HepG2 (cell line): ENCODE results near the gene VWA2. TPM values are rescaled to one million over a fixed set of nuclear protein-coding genes. Genes with fewer than 3 reads are reported as not detected.

ENCODE experiments used
- ATAC-seq: fragments of 200-7000 bp; cut with Tn5 transposase; 3 replicates; pipeline ENCODE4 v1.9.1; 2020; ENCODE audit warnings: mild to moderate bottlenecking, moderate library complexity
- BruUV-seq: library from RNA; stranded (reverse); fragments of 400-500 nt; replicated peaks from 2 replicates; lab custom pipeline; 2021; lab: Mats Ljungman, UMichigan
- CTCF ChIA-PET: fragments of 300-600 bp; formaldehyde crosslinking; extraction: SDS; loops from one replicate; lab custom pipeline; 2021; ENCODE audit warnings: low total read pairs, inconsistent platforms, low intra/inter-chr PET ratio; lab: Yijun Ruan, JAX
- POLR2A ChIA-PET: fragments of 350-600 bp; sonication (Branson Sonifier 250); formaldehyde crosslinking; loops from one replicate; lab custom pipeline; 2020; ENCODE audit warnings: antibody characterized with exemption, inconsistent platforms; lab: Yijun Ruan, JAX
- DNase-seq: peaks from one replicate; pipeline ENCODE4 v3.0.0-alpha.2; 2015; ENCODE audit warnings: low spot score
- FAIRE-seq: peaks from 3 replicates; lab custom pipeline; 2011; peaks lifted over from hg19 to GRCh38; lab: Jason Lieb, UNC
- H2AFZ ChIP-seq: one replicate; pipeline ENCODE4 v1.6.1; 2011; ENCODE audit warnings: low read length, inconsistent platforms
- H3K27ac ChIP-seq: fragments of 300-600 bp; 3 replicates; pipeline ENCODE4 v1.8.0; 2011; ENCODE audit warnings: mixed run types, mild to moderate bottlenecking, mixed read lengths, low read length, inconsistent platforms; ENCODE audit not compliant: insufficient read depth; ENCODE audit errors: extremely low read length
- H3K27me3 ChIP-seq, 2 experiments: fragments of 200-600 bp in 1 of 2; 2 replicates in 1 of 2; 3 replicates in 1 of 2; pipeline versions ENCODE4 v1.6.0 to v1.8.0; 2011; ENCODE audit warnings: low read length in 2 of 2, mild to moderate bottlenecking in 2 of 2, moderate library complexity in 2 of 2, inconsistent platforms in 1 of 2; ENCODE audit not compliant: insufficient read depth in 2 of 2, control insufficient read depth in 1 of 2
- H3K36me3 ChIP-seq, 2 experiments: fragments of 200-600 bp in 1 of 2; replicated peaks in 1 of 2; 2 replicates in 1 of 2; 3 replicates in 1 of 2; pipeline versions ENCODE4 v1.5.1 to v1.8.0; 2011; ENCODE audit warnings: low read length in 2 of 2, inconsistent platforms in 1 of 2; ENCODE audit not compliant: insufficient read depth in 2 of 2, control insufficient read depth in 1 of 2
- H3K4me1 ChIP-seq: 2 replicates; pipeline ENCODE4 v1.5.1; 2012; ENCODE audit warnings: low read length, inconsistent platforms; ENCODE audit not compliant: insufficient read depth
- H3K4me2 ChIP-seq: 2 replicates; pipeline ENCODE4 v1.6.0; 2011; ENCODE audit warnings: low read depth, low read length, inconsistent platforms
- H3K4me3 ChIP-seq, 3 experiments: fragments of 200-600 bp in 1 of 3; sonication (generic), shearing (Covaris generic) in 1 of 3; replicated peaks in 1 of 3; 2 replicates each; pipeline ENCODE4 v1.5.1; 2011 to 2016; ENCODE audit warnings: low read length in 3 of 3, inconsistent platforms in 2 of 3, low read depth in 2 of 3, mild to moderate bottlenecking in 2 of 3, control low read depth in 1 of 3, mixed read lengths in 1 of 3; ENCODE audit not compliant: insufficient read depth in 1 of 3
- H3K79me2 ChIP-seq: one replicate; pipeline ENCODE4 v1.6.1; 2011; ENCODE audit warnings: low read length, inconsistent platforms; ENCODE audit not compliant: insufficient read depth
- H3K9ac ChIP-seq: 2 replicates; pipeline ENCODE4 v1.6.0; 2011; ENCODE audit warnings: mild to moderate bottlenecking, low read depth, low read length, inconsistent platforms; ENCODE audit not compliant: insufficient read depth
- H3K9me3 ChIP-seq: 2 replicates; pipeline ENCODE4 v1.5.1; 2012; ENCODE audit warnings: mild to moderate bottlenecking, low read length
- H4K20me1 ChIP-seq: 2 replicates; pipeline ENCODE4 v1.6.0; 2011; ENCODE audit warnings: inconsistent platforms, mild to moderate bottlenecking, low read length, moderate library complexity; ENCODE audit not compliant: insufficient read depth
- AHR ChIP-seq: IDR thresholded peaks from 2 replicates; pipeline ENCODE4 v1.6.1; 2018; ENCODE audit warnings: missing genetic modification reagents, missing compliant biosample characterization
- GABPB1 ChIP-seq: IDR thresholded peaks from 2 replicates; pipeline ENCODE4 v1.6.1; 2016; ENCODE audit warnings: mild to moderate bottlenecking, missing genetic modification reagents, moderate library complexity, missing compliant biosample characterization
- KLF13 ChIP-seq: sonication (generic); formaldehyde crosslinking; IDR thresholded peaks from 2 replicates; pipeline ENCODE4 v1.4.0; 2020; ENCODE audit warnings: mild to moderate bottlenecking, missing genetic modification reagents
- KLF15 ChIP-seq: sonication (generic); formaldehyde crosslinking; IDR thresholded peaks from 2 replicates; pipeline ENCODE4 v1.8.1; 2023; ENCODE audit warnings: borderline replicate concordance, mild to moderate bottlenecking, inconsistent platforms, missing genetic modification reagents, mixed read lengths
- MYC ChIP-seq: sonication (generic); formaldehyde crosslinking; IDR thresholded peaks from 2 replicates; pipeline ENCODE4 v1.9.0; 2021; ENCODE audit warnings: missing genetic modification reagents, borderline replicate concordance
- PHF20 ChIP-seq: sonication (generic); formaldehyde crosslinking; IDR thresholded peaks from 2 replicates; pipeline ENCODE4 v1.5.0; 2020; ENCODE audit warnings: mild to moderate bottlenecking, missing genetic modification reagents
- SAP130 ChIP-seq: IDR thresholded peaks from 2 replicates; pipeline ENCODE4 v1.6.1; 2016; ENCODE audit warnings: low read depth
- SMAD1 ChIP-seq: sonication (generic); formaldehyde crosslinking; IDR thresholded peaks from 2 replicates; pipeline ENCODE4 v1.4.0; 2020; ENCODE audit warnings: missing genetic modification reagents, low read depth, mild to moderate bottlenecking, borderline replicate concordance
- SP140L ChIP-seq: sonication (generic); formaldehyde crosslinking; IDR thresholded peaks from 2 replicates; pipeline ENCODE4 v1.4.0; 2020; ENCODE audit warnings: missing genetic modification reagents, borderline replicate concordance
- TCF12 ChIP-seq, 2 experiments: fragments of 450-650 bp in 1 of 2; sonication (generic) in 1 of 2; formaldehyde crosslinking in 1 of 2; IDR thresholded peaks; 2 replicates each; pipeline versions ENCODE4 v1.6.1 to v1.8.0; 2017 to 2022; ENCODE audit warnings: antibody characterized with exemption in 1 of 2, mild to moderate bottlenecking in 1 of 2, missing genetic modification reagents in 1 of 2, moderate library complexity in 1 of 2
- TSC22D2 ChIP-seq: sonication (generic); formaldehyde crosslinking; IDR thresholded peaks from 2 replicates; pipeline ENCODE4 v1.5.1; 2020; ENCODE audit warnings: missing genetic modification reagents, mild to moderate bottlenecking, borderline replicate concordance
- ZFP41 ChIP-seq: sonication (generic); formaldehyde crosslinking; IDR thresholded peaks from 2 replicates; pipeline ENCODE4 v1.4.0; 2020; ENCODE audit warnings: mild to moderate bottlenecking, missing genetic modification reagents, borderline replicate concordance
- ZNF253 ChIP-seq: sonication (generic); formaldehyde crosslinking; IDR thresholded peaks from 2 replicates; pipeline ENCODE4 v1.8.0; 2022; ENCODE audit warnings: mild to moderate bottlenecking, missing genetic modification reagents, borderline replicate concordance
- ZNF562 ChIP-seq: sonication (generic); formaldehyde crosslinking; IDR thresholded peaks from 2 replicates; pipeline ENCODE4 v1.8.0; 2022; ENCODE audit warnings: missing genetic modification reagents, borderline replicate concordance
- ZNF564 ChIP-seq: sonication (generic); formaldehyde crosslinking; IDR thresholded peaks from 2 replicates; pipeline ENCODE4 v1.8.1; 2023; ENCODE audit warnings: mild to moderate bottlenecking, missing genetic modification reagents
- WGBS: methylation state at CpG from one replicate; pipeline ENCODE4 v1.1.6; 2017; ENCODE audit warnings: low lambda C conversion rate; 5-methylcytosine and 5-hydroxymethylcytosine counted together
- in situ Hi-C: cut with HindIII; loops from 2 replicates; pipeline ENCODE4 v1.10.0; 2017; ENCODE audit warnings: low pct_unique_long_range_greater_than_20kb; ENCODE audit not compliant: extremely low pct_ligation_motif_present
- intact Hi-C: fragments of 100-400 bp; cut with micrococcal nuclease; formaldehyde crosslinking; loops from one replicate; pipeline ENCODE4 v1.10.0; 2022; ENCODE audit not compliant: unreplicated experiment
- polyA plus RNA-seq, 8 experiments: library from polyadenylated mRNA; depleted of rRNA in 3 of 8; stranded (reverse) in 7 of 8; unstranded in 1 of 8; fragments of >200 nt; fragmentation: Illumina TruSeq in 4 of 8; extraction: Trizol in 4 of 8; gene quantifications; 2 replicates each; pipeline versions ENCODE4 v1.2.1 to v1.2.3, GENCODE V29; 2011 to 2016; ENCODE audit warnings: low read depth in 4 of 8, missing spikeins in 1 of 8, mixed read lengths in 1 of 8; ENCODE audit not compliant: insufficient read depth in 1 of 8
- total RNA-seq, 5 experiments: library from RNA; depleted of rRNA; stranded (reverse); fragments of >200 nt; fragmentation: Illumina TruSeq; extraction: Trizol; gene quantifications; 2 replicates each; pipeline ENCODE4 v1.2.3, GENCODE V29; 2016; ENCODE audit warnings: low read depth in 1 of 5

Gene VWA2
- total and polyA plus RNA-seq, 2 of the 13 experiments (the other 11 are each of a cell fraction or from before 2014, with no cell fraction given): not detected

- in situ Hi-C loops (no loop called here), intact Hi-C loops (no loop called here)
- no peak overlapping the region for H2AFZ ChIP-seq
- no peak overlapping the region for H3K27ac ChIP-seq
- FAIRE-seq (no peak), ATAC-seq (peak; percentile 49)
- H3K27me3 ChIP-seq: peaks cover 0 to 18% of the 10 kb centered on the region in 2 experiments; a peak in 1 of 5 replicates
- no peaks in the 10 kb centered on the region for H3K4me1 ChIP-seq
- H4K20me1 ChIP-seq: no peaks in the 10 kb centered on the region
- H3K4me3 ChIP-seq: no peak overlapping the region
- no peaks in the 10 kb centered on the region for H3K79me2 ChIP-seq
- no peaks in the 10 kb centered on the region for H3K36me3 ChIP-seq
- H3K4me2 ChIP-seq: no peak overlapping the region
- TF ChIP-seq ZFP41 (CRISPR knock-in tag) (no peak), KLF15 (CRISPR knock-in tag) (no peak), SAP130 (CRISPR knock-in tag) (no peak), KLF13 (CRISPR knock-in tag) (no peak), TCF12 (IDR thresholded peaks at IDR 0.05) (no peak), TCF12 (CRISPR knock-in tag; IDR thresholded peaks at IDR 0.05) (no peak), SMAD1 (CRISPR knock-in tag) (no peak), ZNF253 (no peak), MYC (CRISPR knock-in tag) (no peak), PHF20 (CRISPR knock-in tag) (no peak), GABPB1 (CRISPR knock-in tag) (no peak), ZNF564 (CRISPR knock-in tag) (no peak), AHR (CRISPR knock-in tag) (no peak), ZNF562 (CRISPR knock-in tag) (no peak), SP140L (CRISPR knock-in tag) (no peak), TSC22D2 (CRISPR knock-in tag) (no peak)
- TF ChIP-seq, all 625 proteins: peak for 0
- DNase-seq: no peak
- no TSS peak for BruUV-seq
- ChIA-PET POLR2A (no interaction called here), CTCF (no interaction called here)
- WGBS: 48% methylated on average over 4 of the region's 7 CpGs
- Histone ChIP-seq H3K9me3 (no peaks in the 10 kb centered on the region), H3K9ac (no peak overlapping the region)
Observed at GRCh38 chr10:114252883-114253282, 13.8 kb downstream of the VWA2 start.
